Right renal cortex interstitium (tissue), 3 donors: Measurements from ENCODE around the gene CFAP161. TPM values are rescaled to one million over a fixed set of nuclear protein-coding genes. Genes with fewer than 3 reads are reported as not detected.
A peak's percentile ranks its signal among the peaks of the same experiment; 100 is the strongest.
"Not testable (repeated sequence)": the region's sequence is repeated elsewhere in the genome, so short reads cannot be mapped to it uniquely, and the experiment has no call there.

ENCODE experiments used
- DNase-seq, 3 donors: peaks; one replicate each; pipeline ENCODE4 v3.0.0-alpha.2; 2013; ENCODE audit warnings: low read depth in 3 of 3, low spot score in 2 of 3
- polyA plus RNA-seq, 3 donors: library from polyadenylated mRNA; unstranded; fragments of 120-200 nt; gene quantifications; one replicate each; pipeline ENCODE4 v1.2.1, GENCODE V29; 2013; ENCODE audit not compliant: insufficient read length in 3 of 3

Gene CFAP161
- polyA plus RNA-seq, 3 donors, result 0.19 to 0.37 (median 0.21) TPM

DNA sequence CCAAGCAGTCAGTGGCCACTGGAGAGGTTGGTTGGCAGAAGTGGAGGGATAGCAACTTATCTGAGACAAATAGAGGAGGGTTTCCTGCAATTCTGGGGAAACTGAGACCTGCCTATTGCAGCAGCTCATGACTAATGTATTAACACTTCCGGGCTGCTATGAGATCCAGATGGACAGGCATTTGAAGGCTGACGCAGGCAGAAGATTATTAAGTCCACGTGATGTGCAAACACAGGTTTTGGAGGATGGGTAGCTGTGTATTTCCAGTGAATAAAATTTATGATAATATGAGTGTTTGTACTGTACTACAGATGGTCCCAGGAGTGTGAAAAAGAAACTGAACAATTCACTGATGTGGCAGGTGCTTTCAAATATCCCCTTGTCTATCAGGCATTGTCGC, 28.5 kb upstream of the CFAP161 start:
- no peak for DNase-seq

DNA sequence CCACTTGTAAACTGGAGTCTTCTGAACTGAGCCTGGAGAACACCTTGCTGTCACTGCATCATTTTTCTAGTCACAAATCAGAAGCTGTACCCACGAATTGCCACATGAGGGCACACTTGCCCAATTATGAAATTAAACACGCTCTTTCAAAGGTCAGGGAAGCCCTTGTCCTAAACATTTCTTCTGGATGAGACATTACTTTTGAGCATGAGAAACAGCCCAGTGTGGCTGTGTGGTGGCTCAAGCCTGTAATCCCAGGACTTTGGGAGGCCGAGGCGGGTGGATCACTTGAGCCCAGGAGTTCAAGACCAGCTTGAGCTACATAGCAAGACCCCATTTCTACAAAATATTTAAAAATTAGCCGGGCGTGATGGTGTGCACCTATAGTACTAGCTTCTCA, 27.5 kb upstream of the CFAP161 start:
- peak in 1 of 3 donors; percentile 43 for DNase-seq

DNA sequence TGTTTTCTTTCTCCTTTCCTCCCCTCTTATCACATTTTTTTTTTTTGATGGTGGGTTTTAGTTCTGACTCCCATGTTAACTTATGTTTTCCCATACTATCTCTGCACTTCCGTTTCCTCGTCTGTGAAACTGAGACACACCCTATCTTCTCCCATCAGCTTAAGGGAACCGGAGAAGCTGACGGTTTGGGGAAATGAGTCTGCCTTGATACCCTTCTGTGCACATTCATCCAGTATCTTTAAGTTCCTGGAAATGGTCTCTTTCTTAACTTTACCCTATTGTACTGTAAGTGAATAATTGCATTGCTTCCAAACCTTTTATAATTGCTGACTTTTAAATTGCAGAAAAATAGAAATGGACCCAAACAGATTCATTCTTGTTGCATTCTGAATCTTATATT, 26.2 kb upstream of the CFAP161 start:
- no peak for DNase-seq

DNA sequence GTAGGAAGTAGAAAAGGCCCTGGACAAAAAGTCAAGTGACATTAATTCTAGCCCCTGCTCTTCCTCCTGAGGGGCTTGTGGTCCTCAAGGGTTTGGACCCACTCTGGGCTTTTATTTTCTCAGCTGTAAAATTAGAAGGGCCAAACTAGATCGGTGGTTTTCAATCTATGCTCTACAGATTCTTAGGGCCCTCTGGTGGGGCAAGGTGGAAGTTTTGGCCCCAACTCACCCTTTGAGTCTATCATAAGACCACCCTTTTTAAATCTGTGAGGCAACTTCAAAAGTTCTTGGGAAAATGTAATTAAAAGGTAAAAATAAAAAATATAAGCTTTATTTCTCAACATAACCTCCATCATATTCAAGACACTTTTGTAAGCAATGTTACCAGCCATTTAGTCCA, 25.6 kb upstream of the CFAP161 start:
- no peak for DNase-seq

DNA sequence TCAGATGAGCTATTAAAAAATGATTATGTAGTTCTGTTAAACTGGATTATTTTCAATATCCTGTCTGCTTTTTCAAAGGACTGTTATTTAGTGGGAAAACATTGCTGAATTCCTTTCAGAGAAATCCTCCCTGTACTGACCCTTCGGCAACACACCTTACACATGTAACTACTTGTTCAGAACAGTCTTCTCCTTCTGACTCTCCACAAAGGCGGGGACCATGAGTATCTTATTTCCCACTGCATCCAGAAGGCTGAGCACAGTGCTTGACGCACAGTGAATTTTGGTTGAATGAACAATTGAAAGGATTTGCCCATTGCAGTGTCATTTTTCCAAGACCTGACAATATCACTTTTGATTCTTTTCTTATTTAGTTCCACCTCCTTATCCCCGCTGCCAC, 23.1 kb upstream of the CFAP161 start:
- DNase-seq, result no peak

DNA sequence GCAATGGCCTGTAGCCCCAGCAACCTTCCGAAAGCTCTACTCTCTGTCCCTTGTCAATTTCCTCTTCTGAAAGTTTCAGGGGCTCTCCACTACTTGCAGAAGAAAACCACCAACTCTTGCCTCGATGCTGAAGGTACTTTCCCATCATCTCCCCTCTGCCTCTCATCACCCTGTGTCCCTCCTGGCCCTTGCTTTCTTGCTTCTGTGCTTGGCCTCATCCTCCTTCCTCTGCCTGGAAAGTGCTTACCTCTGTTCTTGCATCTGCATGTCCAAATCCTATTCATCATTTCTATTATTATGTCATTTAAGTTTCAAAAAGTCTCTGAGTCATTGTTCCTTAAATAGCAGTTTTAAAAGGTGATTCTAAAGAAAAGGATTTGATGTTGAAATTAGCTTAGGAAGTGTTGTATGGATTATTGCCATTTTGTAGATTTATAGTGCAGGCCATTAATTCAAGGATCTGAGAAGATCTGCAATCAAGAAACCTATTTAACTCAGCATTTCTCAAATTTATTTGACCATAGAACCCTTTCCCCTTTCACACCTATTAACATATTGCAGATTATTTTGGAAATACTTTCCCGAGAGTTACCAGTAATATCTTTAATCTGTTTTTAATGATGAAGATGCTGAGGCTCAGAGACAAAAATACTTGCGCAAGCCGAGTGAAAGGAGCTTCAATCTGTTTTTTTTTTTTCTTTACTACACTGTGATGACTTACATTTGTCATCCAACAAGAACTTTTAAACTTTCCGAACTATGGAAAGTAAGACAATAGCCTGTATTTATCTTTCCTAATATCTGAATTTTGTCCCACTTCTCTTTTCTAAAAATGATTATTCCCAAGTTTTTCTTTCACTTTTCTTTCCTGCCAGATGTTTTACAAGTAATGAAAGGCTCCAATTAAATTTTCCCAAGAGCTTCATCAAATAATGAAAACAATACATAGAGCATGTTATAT, 22.3 kb upstream of the CFAP161 start:
- no peak for DNase-seq

DNA sequence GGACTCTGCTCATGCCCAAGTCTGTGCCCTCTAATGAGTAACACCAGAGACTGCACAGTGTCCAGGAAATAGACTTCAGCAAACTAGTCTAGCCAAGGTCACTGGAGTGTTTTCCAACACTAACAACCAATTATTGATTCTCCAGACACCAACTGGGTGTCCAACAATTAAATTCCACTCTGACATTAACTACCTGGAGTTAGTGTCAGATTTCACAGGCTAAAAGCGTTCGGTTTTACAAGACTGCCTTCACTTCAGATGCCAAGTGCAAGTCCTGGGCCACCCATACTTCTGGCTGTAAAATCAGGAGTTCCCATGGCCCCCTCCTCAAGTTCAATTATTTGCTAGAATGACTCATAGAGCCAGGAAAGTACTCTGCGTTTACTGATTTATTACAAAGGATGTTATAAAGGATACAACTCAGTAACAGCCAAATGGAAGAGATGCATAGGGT, 20.8 kb upstream of the CFAP161 start:
- DNase-seq, result no peak

DNA sequence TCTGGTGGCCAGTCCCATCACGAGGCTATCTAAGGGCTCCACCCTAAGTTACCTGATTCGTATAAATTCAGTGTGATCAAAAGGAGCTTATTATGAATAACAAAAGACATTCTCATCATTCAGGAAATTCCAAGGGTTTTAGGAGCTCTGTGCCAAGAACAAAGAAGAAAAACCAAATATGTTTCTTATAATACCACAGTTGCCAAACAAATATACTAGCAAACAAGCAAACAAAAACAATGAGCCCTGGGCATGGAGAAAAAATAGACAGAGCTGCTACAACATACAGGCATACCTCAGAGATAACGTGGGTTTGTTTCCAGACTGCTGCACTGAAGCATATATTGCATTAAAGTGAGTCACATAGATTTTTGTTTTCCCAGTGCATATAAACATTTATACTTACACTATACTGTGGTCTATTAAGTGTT, 20.2 kb upstream of the CFAP161 start:
- DNase-seq, result no peak

DNA sequence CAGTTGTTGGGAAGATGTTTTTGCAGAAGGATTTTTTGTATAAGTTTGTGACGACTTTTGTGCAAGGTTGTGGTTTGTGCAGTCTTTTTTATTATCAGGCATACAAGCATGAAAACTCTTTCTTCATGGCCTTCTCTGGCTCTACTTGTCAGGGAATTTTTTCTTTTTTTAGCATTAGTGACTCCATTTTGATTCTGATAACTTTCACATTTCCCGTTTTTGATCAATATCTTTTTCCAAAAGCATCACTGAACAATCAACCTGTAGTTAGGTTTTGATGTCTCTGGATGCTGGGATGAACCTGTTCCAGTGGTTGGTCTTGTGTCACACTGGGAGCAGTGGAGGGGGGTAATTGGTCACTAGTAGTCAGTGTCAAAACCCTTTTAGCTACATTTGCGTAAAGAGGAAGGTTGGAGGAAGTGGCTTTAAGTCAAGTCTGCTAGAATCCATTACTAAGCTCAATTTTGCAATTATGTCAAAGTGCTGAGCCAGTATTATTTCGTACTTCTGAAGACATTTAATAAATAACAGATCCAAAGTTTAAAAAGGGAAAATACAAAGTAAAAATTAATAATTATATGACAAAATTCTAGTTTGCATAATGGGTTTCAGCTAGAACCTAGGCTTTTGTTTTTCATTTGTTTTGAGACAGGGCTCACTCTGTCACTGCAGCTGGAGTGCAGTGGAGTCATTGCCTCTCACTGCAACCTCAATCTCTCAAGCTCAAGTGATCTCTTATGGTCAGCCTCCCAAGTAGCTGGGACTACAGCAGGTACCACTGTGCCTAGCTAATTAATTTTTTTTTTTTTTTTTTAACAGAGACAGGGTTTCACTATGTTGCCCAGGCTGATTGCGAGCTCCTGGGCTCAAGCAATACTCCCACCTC, 18.8 kb upstream of the CFAP161 start:
- DNase-seq, result no peak

DNA sequence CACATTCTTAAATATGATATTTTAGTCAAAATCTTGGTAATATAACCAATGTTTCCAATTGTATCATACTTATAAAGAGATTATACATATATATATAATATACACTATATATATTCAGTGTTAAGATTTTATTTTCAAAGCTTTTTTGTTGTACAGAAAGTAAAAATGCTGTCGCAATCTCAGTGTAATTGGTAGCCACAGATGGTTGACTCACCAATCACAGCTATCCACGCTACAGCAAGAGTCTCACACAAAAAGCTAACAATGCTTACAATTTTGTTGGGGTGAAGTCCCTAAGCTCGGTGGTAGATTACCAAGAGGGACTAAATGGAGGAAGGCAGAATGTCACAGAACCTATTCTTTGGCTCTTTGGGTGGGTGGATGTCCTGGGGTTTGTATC, 16.9 kb upstream of the CFAP161 start:
- DNase-seq, result no peak

DNA sequence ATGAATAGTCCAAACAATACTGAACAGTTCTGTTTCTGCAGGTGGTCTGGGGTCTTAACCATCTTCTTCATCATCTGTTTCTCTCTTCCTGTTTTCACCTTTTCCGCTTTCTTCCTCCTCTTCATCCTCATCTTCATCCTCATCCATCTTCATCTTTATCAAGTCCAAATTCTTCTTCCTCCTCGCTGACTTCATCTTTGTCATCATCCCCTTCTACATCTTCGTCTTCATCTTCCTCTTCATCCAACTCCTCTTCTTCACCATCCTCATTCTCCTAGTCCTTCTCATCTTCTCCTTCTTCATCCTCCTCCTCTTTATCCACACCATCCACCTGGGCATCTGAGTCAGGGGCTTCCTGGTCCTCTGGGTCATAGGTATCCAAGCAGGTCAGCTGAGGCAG, 16.5 kb upstream of the CFAP161 start:
- no peak for DNase-seq

DNA sequence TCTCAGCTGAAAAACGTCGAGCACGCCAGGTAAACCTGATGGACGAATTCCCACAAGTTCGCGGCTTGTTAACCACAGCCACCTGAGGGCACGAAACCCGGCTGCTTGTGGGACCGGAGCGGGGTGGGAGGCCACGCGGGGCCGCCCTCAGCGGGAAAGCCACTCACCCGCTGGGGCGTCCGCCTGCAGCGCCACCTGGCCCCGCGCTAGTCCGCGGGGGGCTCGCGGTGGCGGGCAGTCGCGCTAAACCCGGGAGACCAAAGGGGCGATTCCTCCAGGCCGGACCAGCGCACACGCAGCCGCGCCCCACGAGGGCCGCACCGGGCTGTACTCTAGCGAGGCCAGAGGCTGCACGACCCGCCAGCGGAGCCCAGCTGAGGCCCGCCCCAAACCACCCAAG, 15.7 kb upstream of the CFAP161 start:
- DNase-seq, result no peak

DNA sequence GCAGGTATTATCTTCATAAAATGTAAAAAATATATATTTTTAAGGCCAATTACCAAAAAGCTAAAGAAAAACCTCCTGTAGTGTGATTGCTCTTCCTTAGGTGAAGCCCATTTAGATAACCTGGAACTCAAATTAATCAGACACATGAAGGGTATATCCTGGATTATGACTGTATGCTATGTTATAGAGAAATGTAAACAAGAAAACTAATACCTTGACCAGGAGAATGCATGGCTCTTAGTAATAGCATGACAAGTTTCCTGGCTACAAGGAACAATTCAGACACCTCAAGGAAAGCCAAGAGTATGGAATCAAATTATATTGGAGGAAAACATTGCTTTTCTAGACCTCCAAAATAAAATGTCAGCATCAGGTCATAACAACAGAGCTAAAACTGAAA, 14.0 kb upstream of the CFAP161 start:
- DNase-seq, result no peak

DNA sequence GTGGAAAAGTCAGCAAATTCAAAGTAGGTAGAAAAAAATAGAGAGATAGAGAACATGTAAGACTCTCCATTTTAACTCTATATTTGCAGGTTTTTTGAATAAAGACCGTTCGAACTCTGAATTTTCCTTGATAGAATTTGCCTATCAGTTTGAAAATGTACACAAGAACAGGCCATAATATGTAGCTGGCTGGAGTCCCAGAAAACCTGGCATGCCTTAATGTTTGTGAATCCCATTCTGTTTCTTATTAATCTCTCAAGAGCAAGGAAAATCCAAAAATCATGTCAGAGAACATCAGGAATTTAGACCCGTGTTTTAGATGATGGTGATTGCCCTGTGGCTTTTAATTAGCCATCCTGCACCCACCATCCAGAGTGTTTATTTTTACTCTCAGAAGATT, 7.2 kb upstream of the CFAP161 start:
- DNase-seq, result no peak

DNA sequence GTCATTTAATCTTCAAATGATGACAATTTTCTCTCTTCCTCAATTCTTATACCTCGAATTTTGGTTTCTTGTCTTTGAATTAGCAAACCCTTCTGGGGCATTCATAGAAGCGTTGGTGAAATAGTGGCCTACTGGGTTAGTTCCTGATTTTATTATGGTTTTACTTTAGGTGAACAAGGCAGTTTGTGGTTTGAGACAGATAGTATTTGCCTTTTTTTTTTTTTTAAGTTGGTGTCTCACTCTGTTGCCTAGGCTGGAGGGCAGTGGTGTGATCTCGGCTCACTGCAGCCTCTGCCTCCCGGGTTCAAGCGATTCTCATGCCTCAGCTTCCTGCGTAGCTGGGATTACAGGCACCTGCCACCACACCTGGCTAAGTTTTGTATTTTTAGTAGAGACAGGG, 7.4 kb downstream of the CFAP161 start:
- DNase-seq, result not testable (repeated sequence)

DNA sequence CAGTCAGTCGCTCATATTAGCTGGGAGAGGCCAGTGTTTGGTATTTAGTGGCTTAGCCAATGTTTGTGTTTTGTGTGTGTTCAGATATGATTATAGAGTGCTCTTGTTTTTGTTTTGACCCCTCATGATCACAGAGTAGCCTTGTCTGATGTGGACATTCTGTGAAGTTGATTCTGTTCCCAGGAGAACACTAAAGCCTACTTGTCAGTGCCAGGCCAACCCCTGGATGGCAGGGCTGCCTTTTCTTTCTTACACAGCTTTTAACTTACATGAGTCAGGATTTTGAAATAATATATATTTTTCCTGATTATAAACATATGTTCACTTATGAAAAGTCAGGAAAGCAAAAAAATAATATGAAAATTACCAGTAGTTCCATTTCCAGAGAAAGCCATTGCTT, 11.9 kb downstream of the CFAP161 start:
- DNase-seq, result no peak

DNA sequence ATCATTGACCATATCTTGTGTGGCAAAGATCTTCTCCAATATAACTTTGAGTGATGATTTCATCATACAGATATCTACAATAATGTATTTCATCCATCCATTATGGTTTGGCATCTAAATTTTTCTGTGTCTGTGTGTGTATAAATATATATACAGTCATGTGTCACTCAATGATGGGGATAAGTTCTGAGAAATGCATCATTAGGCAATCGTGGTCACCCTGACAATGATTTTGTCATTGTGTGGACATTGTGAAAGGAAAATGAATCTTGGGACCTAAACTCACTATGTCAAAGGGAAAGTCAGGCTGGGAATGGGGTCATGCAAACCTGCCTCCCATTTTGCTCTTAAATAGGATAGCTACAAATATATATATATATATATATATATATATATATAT, 12.4 kb downstream of the CFAP161 start:
- no peak for DNase-seq

DNA sequence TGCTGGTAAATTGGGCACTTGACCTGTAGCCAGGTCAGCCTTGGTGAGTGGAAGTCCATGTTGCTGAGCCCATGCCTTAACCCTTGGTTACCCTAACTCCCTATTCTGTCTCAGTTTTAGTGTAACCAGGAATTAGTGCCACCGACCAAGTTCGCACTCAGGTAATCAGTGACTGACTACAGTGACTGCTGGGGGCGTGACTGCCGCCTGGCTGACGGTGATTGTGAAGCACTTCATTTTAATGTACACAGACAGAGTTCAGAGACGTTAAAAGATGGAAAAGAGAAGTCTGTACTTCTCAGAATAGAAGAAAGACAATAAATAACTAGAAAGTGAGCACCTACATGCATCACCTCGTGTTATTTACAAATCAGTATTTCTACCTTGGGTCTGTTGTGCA, 17.3 kb downstream of the CFAP161 start:
- no peak for DNase-seq

DNA sequence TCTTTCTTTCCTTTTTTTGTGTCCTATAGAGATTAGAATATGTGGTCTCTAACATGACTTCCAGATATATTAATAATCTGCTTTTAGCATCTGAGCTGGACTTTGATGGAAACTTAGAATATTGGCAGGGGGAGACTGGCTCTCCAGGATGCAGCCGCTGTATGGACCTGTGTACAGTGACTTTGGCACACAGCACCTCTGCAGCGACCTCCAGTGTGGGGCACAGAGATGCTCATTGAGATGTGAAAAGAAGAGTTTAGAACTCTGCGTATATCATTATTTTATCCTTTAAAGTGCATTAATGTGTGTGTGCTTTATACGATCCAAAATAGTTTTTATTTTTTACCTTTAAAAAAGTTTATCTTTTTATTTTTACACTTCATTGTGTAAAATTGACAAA, 18.3 kb downstream of the CFAP161 start:
- no peak for DNase-seq

DNA sequence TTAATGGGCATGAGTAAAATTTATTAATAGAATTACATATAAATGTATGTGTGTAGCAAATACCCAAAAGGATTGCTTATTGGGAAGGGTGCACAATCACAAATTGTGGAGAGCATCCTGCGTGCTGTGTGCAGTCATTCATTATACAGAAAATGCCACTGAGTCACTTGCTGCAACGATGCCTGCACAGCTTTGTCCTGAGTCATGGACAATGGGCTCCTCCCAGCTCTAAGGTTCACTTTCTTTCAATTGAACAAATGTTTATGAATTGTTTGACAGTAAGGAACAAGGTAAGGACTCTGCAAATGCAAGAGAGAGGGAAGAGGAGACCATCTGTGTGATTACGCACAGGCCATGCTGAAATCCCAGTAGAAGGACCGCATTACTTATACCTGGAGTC, 18.7 kb downstream of the CFAP161 start:
- DNase-seq, result no peak

DNA sequence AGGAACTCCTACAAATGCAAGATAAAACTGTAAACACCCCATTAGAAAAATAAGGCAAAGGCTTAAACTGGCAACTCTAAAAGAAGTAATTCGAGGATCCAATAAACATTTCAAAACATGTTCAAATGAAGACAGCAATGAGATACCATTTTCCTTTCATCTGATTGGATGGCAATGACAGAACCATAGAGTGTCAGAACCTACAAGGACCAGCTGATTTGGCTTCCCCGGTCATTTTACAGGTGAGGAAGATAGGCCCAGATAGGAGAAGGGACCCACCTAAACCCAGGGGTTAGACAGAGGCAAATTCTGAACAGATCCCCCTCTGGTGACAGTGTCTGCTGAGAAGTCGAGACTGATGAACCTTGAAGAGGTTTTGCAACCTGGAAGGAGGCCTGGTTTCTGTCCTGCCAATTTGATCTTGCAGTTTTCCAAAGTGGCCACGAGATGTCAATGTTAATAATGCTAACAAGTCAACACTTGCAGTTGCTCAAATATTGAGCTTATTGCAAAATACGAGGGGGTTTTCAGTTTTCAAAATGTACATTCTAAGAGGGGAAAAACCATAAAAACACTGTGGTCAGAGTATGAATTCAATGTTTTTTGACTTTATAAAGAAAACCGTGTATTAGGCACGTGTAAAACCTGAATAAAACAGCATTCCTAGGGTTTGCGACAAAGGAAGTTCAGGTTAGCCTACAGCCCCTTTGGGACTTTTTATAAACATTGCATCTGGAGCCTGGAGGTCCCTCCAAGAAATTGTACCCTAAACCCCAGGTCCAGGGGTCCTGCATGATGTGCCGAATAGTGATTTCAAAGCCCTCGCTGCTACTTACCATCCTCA, 21.5 kb downstream of the CFAP161 start:
- peak in 1 of 3 donors; percentile 6 for DNase-seq
